AG20443 (cell line): ENCODE data around the gene C16orf92.

Experiments used
- DNase-seq: peaks from one replicate; pipeline ENCODE4 v3.0.0; 2012; ENCODE audit warnings: low spot score, mixed read lengths

Gene C16orf92

DNA sequence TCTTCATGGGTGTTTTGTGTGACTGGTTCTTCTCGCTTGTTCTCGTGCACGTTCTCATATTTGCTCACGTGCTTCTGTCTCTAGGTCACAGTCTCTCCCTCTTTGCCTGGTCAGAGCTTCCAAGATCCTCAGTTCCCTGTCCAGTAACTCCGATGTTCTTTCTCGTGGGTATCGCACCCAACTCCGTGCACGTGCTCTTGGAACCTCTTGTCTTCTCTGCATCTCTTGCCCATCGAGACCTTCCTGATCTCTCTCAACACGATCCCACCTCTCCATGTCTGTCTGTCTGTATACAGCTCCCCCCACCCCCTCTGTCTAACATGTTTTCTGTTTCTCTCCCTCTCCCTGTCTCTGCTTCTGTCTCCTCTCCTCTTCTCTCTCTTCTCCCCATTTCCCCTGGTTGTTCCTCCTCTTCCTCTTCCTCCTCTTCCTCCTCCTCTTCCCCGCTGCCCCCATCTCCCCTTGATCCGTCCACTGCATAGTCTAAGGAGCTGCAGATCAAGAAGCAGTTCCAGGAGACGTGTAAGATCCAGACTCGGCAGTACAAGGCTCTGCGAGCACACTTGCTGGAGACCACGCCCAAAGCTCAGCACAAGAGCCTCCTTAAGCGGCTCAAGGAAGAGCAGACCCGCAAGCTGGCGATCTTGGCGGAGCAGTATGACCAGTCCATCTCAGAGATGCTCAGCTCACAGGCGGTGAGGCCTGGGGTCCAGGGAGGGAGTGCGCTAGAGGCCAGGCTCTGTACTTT is 33.7 kb upstream of the C16orf92 start:
- DNase-seq, result no peak

- no peak for DNase-seq
Measured at GRCh38 chr16:29990034-29990433, 33.0 kb upstream of the C16orf92 start.

DNA sequence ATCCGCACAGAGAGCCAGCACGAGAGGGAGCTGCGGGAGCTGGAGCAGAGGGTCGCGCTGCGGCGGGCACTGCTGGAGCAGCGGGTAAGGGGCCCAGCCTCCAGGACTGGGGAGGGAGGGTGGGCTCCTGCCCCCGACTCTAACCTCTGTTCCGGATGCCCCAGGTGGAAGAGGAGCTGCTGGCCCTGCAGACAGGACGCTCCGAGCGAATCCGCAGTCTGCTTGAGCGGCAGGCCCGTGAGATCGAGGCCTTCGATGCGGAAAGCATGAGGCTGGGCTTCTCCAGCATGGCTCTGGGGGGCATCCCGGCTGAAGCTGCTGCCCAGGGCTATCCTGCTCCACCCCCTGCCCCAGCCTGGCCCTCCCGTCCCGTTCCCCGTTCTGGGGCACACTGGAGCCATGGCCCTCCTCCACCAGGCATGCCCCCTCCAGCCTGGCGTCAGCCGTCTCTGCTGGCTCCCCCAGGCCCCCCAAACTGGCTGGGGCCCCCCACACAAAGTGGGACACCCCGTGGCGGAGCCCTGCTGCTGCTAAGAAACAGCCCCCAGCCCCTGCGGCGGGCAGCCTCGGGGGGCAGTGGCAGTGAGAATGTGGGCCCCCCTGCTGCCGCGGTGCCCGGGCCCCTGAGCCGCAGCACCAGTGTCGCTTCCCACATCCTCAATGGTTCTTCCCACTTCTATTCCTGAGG is 32.0 kb upstream of the C16orf92 start:
- no peak for DNase-seq

DNA sequence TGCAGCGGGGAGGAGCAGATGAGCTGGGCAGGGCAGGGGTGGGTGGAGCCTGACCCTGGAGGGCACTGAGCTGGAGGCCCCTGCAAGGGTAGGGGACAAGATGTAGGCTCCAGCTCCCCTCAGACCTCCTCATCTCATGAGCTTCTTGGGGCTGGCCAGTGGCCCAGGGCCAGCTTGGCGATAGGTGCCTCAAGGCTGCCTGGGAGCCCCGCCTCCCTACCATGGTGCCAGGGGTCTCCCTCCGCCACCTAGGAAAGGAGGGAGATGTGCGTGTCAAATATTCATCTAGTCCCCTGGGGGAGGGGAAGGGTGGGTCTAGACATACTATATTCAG is 31.5 kb upstream of the C16orf92 start:
- DNase-seq, result no peak

DNA sequence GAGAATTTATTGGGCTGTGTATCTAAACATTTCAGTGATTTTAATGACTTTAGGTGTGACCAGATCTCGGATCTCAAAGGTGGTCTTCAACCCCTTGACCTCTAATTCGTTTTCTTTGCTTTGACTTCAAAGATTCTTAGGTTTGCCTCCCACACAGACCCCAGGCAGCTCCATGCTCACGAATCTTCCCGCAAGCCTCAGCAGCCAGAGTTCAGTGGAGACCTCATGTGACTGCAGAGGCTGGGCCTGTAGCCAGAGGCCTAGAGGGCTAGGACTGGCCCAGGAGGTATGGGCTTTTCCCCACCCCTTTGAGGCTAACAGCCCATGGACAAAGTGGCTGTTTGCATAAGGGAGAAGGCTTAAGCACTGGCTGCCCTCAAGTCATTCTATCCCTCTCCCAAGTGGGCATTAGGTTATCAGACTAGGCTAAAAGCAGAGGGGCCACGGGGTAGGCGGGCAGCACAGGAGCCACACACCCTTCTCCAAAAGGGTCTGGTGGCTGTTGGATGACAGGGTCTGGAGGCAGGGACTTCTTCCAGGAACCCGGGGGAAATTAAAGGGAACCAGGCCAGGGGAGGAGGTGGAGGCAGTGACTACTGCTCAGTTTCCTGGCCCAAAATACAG is 30.5 kb upstream of the C16orf92 start:
- no peak for DNase-seq

- no peak for DNase-seq
Measured at GRCh38 chr16:29993191-29993902, 29.7 kb upstream of the C16orf92 start.

- no peak for DNase-seq
Measured at GRCh38 chr16:29993903-29994599, 28.9 kb upstream of the C16orf92 start.

DNA sequence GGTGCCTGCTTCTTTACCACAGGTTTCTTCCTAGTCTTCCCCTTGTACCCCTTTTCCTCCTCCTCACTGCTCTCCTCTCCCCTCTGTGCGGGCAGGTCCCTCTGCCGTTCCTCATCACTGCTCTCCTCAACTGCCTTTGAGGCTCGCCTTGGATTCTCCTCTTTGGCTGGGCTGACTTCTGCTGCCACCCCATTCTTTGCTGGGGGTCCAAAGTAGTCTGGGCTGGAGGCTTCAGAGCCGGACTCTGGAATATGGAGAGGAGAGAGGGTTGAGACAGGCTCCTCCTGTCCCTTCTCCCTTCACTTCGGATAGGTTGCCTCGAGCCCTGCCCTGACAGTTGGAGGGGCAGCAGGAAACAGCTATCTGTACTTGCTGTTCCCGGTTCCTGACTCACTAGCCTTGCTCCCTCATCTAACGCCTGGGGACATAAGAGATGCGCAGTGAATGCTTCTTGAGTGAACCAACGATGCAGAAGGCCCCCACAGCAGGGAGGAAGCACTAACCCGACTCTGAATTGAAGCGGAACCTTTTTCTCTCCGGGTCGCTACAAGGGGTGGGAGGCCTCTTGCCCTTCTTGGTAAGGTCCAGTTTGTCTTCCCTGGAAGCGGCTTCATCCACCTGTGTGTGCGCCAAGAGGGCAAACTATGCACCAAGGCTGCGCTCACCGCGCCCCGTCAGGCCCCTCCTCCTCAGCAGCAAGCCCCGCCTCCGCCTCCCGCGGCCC is 28.2 kb upstream of the C16orf92 start:
- DNase-seq, result peak; percentile 55

DNA sequence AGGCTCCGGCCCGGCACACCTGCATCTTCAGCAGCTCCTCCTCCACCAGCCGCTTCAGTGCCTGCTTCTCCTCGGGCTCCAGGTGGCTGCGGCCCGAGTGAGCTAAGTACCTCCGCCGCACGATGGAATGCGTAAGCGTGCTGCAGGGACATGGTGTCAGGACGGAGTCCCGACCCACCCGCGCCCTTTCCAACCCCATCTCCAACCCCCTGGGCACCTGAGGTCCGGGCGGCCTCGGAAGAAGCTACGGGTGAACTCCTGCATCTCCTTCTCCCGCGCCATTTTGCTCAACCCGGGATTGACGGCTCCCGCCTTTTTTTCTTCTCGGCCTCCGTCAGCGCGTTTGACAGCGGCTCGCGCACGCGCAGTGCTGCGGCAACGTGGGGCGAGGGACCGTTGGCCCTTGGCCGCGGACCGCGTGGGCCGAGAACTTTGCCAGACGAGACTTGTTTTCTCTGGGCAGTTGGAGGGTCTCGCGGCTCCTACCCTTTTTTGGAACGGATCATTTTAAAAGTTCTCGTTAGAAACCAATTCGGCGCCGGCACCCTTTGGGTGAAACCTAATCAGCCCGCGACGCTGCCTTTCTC is 27.6 kb upstream of the C16orf92 start, which contains the start of gene HIRIP3:
TSS of gene HIRIP3 (minus strand) at position 294 of the 587 bp plus-strand sequence. CDS start at position 282, 12 bp downstream.
- DNase-seq, result peak; percentile 94

DNA sequence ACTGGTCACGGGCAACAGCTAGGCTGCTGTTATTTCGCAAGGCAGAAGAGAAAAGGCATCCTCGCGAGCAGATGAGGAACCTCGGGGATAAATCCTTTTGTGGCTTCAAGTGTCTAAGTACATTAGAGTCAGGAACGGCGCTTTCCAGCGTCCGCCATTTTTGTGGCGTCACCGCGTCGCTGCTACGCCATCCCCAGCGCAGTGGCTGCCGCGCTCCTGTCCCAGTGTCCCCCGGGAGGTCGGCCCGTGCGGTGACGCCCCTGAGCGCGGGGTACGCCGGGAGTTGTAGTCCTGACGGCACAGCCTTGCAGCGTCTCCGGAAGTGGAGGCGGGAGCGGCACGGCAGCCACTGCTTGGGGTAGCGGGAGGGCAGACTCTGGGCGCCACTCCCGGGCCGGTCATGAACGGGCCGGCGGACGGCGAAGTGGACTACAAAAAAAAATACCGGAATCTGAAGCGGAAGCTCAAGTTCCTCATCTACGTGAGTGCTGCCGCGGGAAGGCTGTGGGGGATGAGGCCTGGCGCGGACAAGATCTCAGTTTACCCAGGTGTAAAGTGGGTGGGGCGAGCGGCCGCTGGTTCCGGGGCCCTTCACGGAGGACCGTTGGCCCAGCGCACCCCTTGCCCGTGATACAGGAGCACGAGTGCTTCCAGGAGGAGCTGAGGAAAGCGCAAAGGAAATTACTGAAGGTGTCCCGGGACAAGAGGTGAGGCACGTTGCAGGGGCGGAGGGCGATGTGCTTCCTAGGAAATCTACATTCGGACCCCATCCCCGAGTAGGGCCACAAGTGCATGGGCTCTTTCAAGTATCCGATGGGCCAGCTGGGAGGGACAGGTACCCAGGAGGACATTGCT is 26.9 kb upstream of the C16orf92 start, which contains the start of gene INO80E:
TSS of gene INO80E (plus strand) at position 331 of the 855 bp plus-strand sequence. CDS start at position 401, 70 bp downstream.
- DNase-seq, result peak; percentile 99

DNA sequence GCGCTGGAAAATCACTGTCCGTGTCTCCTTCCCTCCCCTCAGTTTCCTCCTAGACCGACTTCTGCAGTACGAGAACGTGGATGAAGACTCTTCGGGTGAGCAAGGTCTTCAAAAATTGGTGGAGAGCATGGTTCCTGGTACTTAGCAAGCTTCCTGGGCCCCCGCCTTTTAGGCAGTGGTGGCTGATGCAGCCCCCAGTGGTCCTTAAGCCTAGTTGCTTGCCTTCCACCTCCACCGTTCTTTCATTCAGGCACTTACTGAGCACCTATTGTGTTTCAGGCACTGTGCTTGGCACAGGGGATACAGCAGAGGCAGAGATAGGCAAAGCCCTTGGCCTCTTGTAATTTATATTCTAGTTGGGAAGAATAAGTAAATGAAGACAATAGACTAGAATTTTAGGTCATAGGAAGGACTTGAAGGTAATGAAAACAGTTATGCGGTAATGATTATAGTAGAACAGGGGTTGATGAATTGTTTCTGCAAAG is 26.2 kb upstream of the C16orf92 start:
- DNase-seq, result no peak

- DNase-seq, result no peak
Measured at GRCh38 chr16:29999605-30000004, 23.4 kb upstream of the C16orf92 start.

- DNase-seq, result no peak
Measured at GRCh38 chr16:30000735-30001631, 22.0 kb upstream of the C16orf92 start.

DNA sequence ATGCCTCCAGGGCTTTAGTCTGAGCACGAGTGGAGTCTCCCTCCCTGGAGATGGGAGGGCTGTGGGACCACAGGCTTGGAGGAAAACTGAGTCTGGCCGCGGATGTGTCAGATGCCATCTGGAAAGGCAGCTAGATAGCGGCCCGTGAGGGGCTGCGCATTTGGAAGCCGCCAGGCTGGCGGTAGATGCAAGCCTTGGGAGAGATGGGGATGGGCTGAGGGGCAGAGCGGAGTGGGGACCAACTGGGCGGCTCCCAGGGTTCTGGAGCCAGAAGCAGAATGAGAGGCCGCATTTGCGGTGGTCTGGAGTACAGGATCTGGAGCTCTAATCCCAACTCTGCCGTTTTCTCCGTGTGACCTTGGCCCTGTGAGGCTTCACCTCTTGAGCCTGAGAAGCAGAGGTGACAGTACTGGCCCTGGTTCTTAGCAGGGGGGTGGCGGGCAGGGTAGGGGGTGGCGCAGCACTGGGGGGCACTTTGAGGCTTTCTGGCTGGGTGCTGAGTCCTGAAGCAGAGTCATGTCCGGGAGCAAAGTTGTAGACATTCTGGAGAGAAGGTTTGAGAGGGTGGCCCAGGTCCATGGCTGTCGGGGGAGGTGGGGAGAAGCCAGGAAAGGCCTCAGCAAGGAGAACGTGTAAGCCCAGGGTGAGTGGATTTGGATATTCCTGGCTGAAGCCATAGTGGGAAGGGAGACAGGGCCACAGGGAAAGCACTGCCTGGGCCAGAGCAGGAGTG is 20.2 kb upstream of the C16orf92 start:
- no peak for DNase-seq

GRCh38 chr16:30003670-30004423 is 19.2 kb upstream of the C16orf92 start:
- DNase-seq, result no peak

- DNase-seq, result no peak
Measured at GRCh38 chr16:30004424-30004776, 18.6 kb upstream of the C16orf92 start.

GRCh38 chr16:30004811-30005242 is 18.2 kb upstream of the C16orf92 start:
- no peak for DNase-seq
